GM12878 (cell line): ENCODE measurements around the gene DOP1A. TPM values are rescaled to one million over a fixed set of nuclear protein-coding genes. Genes with fewer than 3 reads are reported as not detected.

Source experiments
- ATAC-seq: fragments of 200-7000 bp; cut with Tn5 transposase; 3 replicates; pipeline ENCODE4 v1.9.1; 2020; ENCODE audit warnings: mild to moderate bottlenecking, moderate library complexity
- BruUV-seq: library from RNA; stranded (reverse); fragments of 400-500 nt; replicated peaks from 2 replicates; lab custom pipeline; 2021; lab: Mats Ljungman, UMichigan
- CTCF ChIA-PET: fragments of 300-600 bp; sonication (Branson Sonifier 250); formaldehyde crosslinking; extraction: SDS; loops from one replicate; lab custom pipeline; 2021; ENCODE audit warnings: inconsistent platforms; lab: Yijun Ruan, JAX
- POLR2A ChIA-PET: fragments of 350-600 bp; formaldehyde crosslinking; extraction: SDS; loops from one replicate; lab custom pipeline; 2021; ENCODE audit warnings: inconsistent platforms; lab: Charles Lee
- RAD21 ChIA-PET: fragments of 300-600 bp; sonication (Branson Sonifier 250); formaldehyde crosslinking; loops from one replicate; lab custom pipeline; 2023; ENCODE audit warnings: antibody characterized with exemption; ENCODE audit not compliant: unreplicated experiment; lab: Charles Lee
- SMC1A ChIA-PET: fragments of 300-600 bp; sonication (Branson Sonifier 250); formaldehyde crosslinking; loops from one replicate; lab custom pipeline; 2023; ENCODE audit not compliant: unreplicated experiment, uncharacterized antibody; lab: Charles Lee
- DNase-seq: peaks from one replicate; pipeline ENCODE4 v3.0.0-alpha.2; 2011; ENCODE audit warnings: low read depth, low spot score
- FAIRE-seq: peaks from 3 replicates; lab custom pipeline; 2011; peaks lifted over from hg19 to GRCh38; lab: Jason Lieb, UNC
- H2AFZ ChIP-seq: 2 replicates; pipeline ENCODE4 v1.6.0; 2011; ENCODE audit warnings: low read depth, low read length, control low read depth; ENCODE audit not compliant: control insufficient read depth
- H3K27ac ChIP-seq: 2 replicates; pipeline ENCODE4 v1.5.1; 2011; ENCODE audit warnings: control low read depth; ENCODE audit not compliant: control insufficient read depth, insufficient read depth
- H3K27me3 ChIP-seq, 2 experiments: replicated peaks in 1 of 2; 2 replicates each; pipeline versions ENCODE4 v1.6.0 to v1.6.1; 2011; ENCODE audit warnings: low read length in 1 of 2; ENCODE audit not compliant: control insufficient read depth in 2 of 2, insufficient read depth in 2 of 2
- H3K36me3 ChIP-seq, 2 experiments: 2 replicates each; pipeline ENCODE4 v1.5.1; 2011; ENCODE audit warnings: low read length in 1 of 2; ENCODE audit not compliant: control insufficient read depth in 2 of 2, insufficient read depth in 2 of 2
- H3K4me1 ChIP-seq: 2 replicates; pipeline ENCODE4 v1.6.1; 2011; ENCODE audit warnings: mild to moderate bottlenecking, low read length, moderate library complexity, mixed read lengths; ENCODE audit not compliant: control insufficient read depth, insufficient read depth
- H3K4me2 ChIP-seq: 2 replicates; pipeline ENCODE4 v1.6.0; 2011; ENCODE audit warnings: control low read depth; ENCODE audit not compliant: control insufficient read depth, insufficient read depth
- H3K4me3 ChIP-seq: fragments of 200-600 bp; sonication (generic); 2 replicates; pipeline ENCODE4 v1.5.1; 2016
- H3K79me2 ChIP-seq: 2 replicates; pipeline ENCODE4 v1.6.0; 2011; ENCODE audit warnings: low read length; ENCODE audit not compliant: control insufficient read depth, insufficient read depth
- H3K9ac ChIP-seq: 2 replicates; pipeline ENCODE4 v1.8.0; 2011; ENCODE audit warnings: low read length, control low read depth, mixed read lengths; ENCODE audit not compliant: control insufficient read depth, insufficient read depth
- H3K9me3 ChIP-seq: replicated peaks from 3 replicates; pipeline ENCODE4 v1.5.1; 2011; ENCODE audit warnings: mild to moderate bottlenecking, low read length; ENCODE audit not compliant: control insufficient read depth, insufficient read depth
- H4K20me1 ChIP-seq: 2 replicates; pipeline ENCODE4 v1.6.0; 2011; ENCODE audit not compliant: control insufficient read depth, insufficient read depth
- ATF2 ChIP-seq: IDR thresholded peaks from 2 replicates; pipeline ENCODE4 v1.6.1; 2012; ENCODE audit warnings: low read length, inconsistent platforms
- CHD1 ChIP-seq: IDR thresholded peaks from 2 replicates; pipeline ENCODE4 v1.6.1; 2012; ENCODE audit warnings: low read depth, low read length, improper control_type of control experiment
- EED ChIP-seq: sonication (generic); IDR thresholded peaks from 2 replicates; pipeline ENCODE4 v1.6.1; 2016; ENCODE audit warnings: antibody characterized with exemption, low read depth
- EP300 ChIP-seq, 2 experiments: fragments of 150-350 bp in 1 of 2; IDR thresholded peaks; 2 replicates each; pipeline ENCODE4 v1.6.1; 2011 to 2012; ENCODE audit warnings: low read depth in 2 of 2, low read length in 2 of 2, borderline replicate concordance in 1 of 2, improper control_type of control experiment in 1 of 2, inconsistent platforms in 1 of 2; ENCODE audit not compliant: control insufficient read depth in 1 of 2
- FOXM1 ChIP-seq: IDR thresholded peaks from 2 replicates; pipeline ENCODE4 v1.6.1; 2012; ENCODE audit warnings: low read depth, mild to moderate bottlenecking, inconsistent platforms, low read length, moderate library complexity
- HDAC2 ChIP-seq: fragments of 200-600 bp; sonication (generic); IDR thresholded peaks from 2 replicates; pipeline ENCODE4 v1.6.1; 2017
- JUND ChIP-seq: IDR thresholded peaks from 2 replicates; pipeline ENCODE4 v1.6.1; 2012; ENCODE audit warnings: low read depth, mild to moderate bottlenecking, low read length, improper control_type of control experiment, moderate library complexity
- KDM1A ChIP-seq: fragments of 200-600 bp; sonication (generic); IDR thresholded peaks from 2 replicates; pipeline ENCODE4 v1.6.1; 2016; ENCODE audit warnings: borderline replicate concordance
- RBBP5 ChIP-seq: fragments of 200-600 bp; sonication (generic); conservative IDR thresholded peaks from 2 replicates; pipeline ENCODE4 v1.6.1; 2016
- SREBF1 ChIP-seq: IDR thresholded peaks from 2 replicates; pipeline ENCODE4 v1.6.1; 2012; ENCODE audit warnings: mild to moderate bottlenecking, low read length
- STAT1 ChIP-seq: fragments of 450-650 bp; conservative IDR thresholded peaks from 2 replicates; pipeline ENCODE4 v1.6.1; 2014; ENCODE audit warnings: antibody characterized with exemption, mild to moderate bottlenecking
- USF2 ChIP-seq: IDR thresholded peaks from 2 replicates; pipeline ENCODE4 v1.6.1; 2011; ENCODE audit warnings: low read depth, low read length, improper control_type of control experiment, borderline replicate concordance
- YBX1 ChIP-seq: fragments of 450-650 bp; IDR thresholded peaks from 2 replicates; pipeline ENCODE4 v1.6.1; 2016; ENCODE audit warnings: antibody characterized with exemption
- ZNF24 ChIP-seq: fragments of 450-650 bp; IDR thresholded peaks from 2 replicates; pipeline ENCODE4 v1.6.1; 2017; ENCODE audit warnings: antibody characterized with exemption, mild to moderate bottlenecking
- ZNF592 ChIP-seq: fragments of 450-650 bp; IDR thresholded peaks from 2 replicates; pipeline ENCODE4 v1.6.1; 2017; ENCODE audit warnings: mild to moderate bottlenecking, moderate library complexity
- ZNF622 ChIP-seq: fragments of 450-650 bp; IDR thresholded peaks from 2 replicates; pipeline ENCODE4 v1.6.1; 2017; ENCODE audit warnings: mild to moderate bottlenecking, inconsistent platforms
- WGBS: methylation state at CpG from one replicate; pipeline ENCODE4 v1.1.6; 2016; ENCODE audit warnings: low lambda C conversion rate; ENCODE audit not compliant: insufficient replicate concordance, insufficient coverage; ENCODE audit errors: missing lambda C conversion rate; 5-methylcytosine and 5-hydroxymethylcytosine counted together
- in situ Hi-C: fragments of 300-500 bp; cut with MboI; formaldehyde crosslinking; loops from 9 replicates; pipeline ENCODE4 v1.14.3; 2018; ENCODE audit warnings: mixed read lengths
- intact Hi-C: fragments of 100-400 bp; cut with micrococcal nuclease; formaldehyde crosslinking; loops from one replicate; pipeline ENCODE4 v1.14.2; 2022; ENCODE audit not compliant: unreplicated experiment
- polyA plus RNA-seq, 11 experiments: library from polyadenylated mRNA; depleted of rRNA in 4 of 11; unstranded in 6 of 11; stranded (reverse) in 5 of 11; fragments of >200 nt; fragmentation: Nextera tagmentation in 4 of 11; fragmentation: Illumina TruSeq in 1 of 11; extraction: Ambion mirVana in 4 of 11; extraction: Trizol in 1 of 11; gene quantifications; 1 replicate in 1 of 11; 2 replicates in 10 of 11; pipeline versions ENCODE4 v1.2.1 to v1.2.3, GENCODE V29; 2011 to 2016; ENCODE audit warnings: inconsistent platforms in 2 of 11, missing spikeins in 2 of 11, low read depth in 1 of 11
- total RNA-seq, 4 experiments: library from RNA; depleted of rRNA in 3 of 4; stranded (reverse); fragments of >200 nt in 3 of 4; fragmentation: Illumina TruSeq in 1 of 4; extraction: Trizol in 1 of 4; gene quantifications; 2 replicates each; pipeline versions ENCODE4 v1.2.1 to v1.2.3, GENCODE V29; 2013 to 2021

The DOP1A gene
- total and polyA plus RNA-seq, 10 of the 15 experiments (the other 5 are each of a cell fraction or from before 2014, with no cell fraction given), result 1.9 to 22.9 (median 10.3) TPM

- no peak for TF ChIP-seq ATF2
Measured at GRCh38 chr6:83117802-83118201, 50.3 kb downstream of the DOP1A start (continued).

GRCh38 chr6:83119742-83120300, 52.4 kb downstream of the DOP1A start:
- peaks cover 0 to 5% of the 10 kb centered on the region in 2 experiments; a peak in 1 of 4 replicates for H3K36me3 ChIP-seq
- ChIA-PET POLR2A (no interaction called here), RAD21 (interaction anchor here (1.2 kb wide), 1 partner anchor 10 kb away, joined by 3 read pairs; no protein-coding TSS in a partner anchor), SMC1A (interaction anchor here (0.7 kb wide), 1 partner anchor 33 kb away, joined by 3 read pairs; no protein-coding TSS in a partner anchor), CTCF (interaction anchor here (1.7 to 5.3 kb wide), 2 partner anchors 54 to 95 kb away, joined by 5 to 37 read pairs; partner anchors contain the start of genes DOP1A and UBE3D)
- H3K27me3 ChIP-seq, result no peaks in the 10 kb centered on the region
- no peaks in the 10 kb centered on the region for H3K79me2 ChIP-seq
- no peaks in the 10 kb centered on the region for H4K20me1 ChIP-seq
- ATAC-seq (no peak), FAIRE-seq (no peak), DNase-seq (no peak)
- intact Hi-C loops, result loop anchor here (2.0 kb wide), 1 partner anchor 53 kb away; the partner anchor contains the start of gene DOP1A
- H2AFZ ChIP-seq, result no peak overlapping the region
- no peaks in the 10 kb centered on the region for H3K9me3 ChIP-seq
- in situ Hi-C loops, result no loop called here
- BruUV-seq, result no TSS peak
- WGBS, result 100% methylated on average over 2 of the region's 2 CpGs
- no peak overlapping the region for H3K9ac ChIP-seq
- no peak overlapping the region for H3K4me3 ChIP-seq
- no peak overlapping the region for H3K4me2 ChIP-seq
- H3K4me1 ChIP-seq, result no peaks in the 10 kb centered on the region
- no peak overlapping the region for H3K27ac ChIP-seq
- TF ChIP-seq CHD1 (no peak), ZNF622 (no peak), KDM1A (no peak), ZNF592 (no peak), HDAC2 (no peak), USF2 (no peak), SREBF1 (no peak), FOXM1 (no peak), STAT1 (no peak), YBX1 (no peak), EP300 (IDR thresholded peaks at IDR 0.05; ENCODE audit: borderline replicate concordance in 1 of 2, control insufficient read depth in 1 of 2, low read depth in 2 of 2, low read length in 2 of 2) (no peak), ZNF24 (no peak), RBBP5 (no peak), JUND (no peak), EED (no peak)
